Medulla oblongata (tissue), 1 donor: Measurements from ENCODE around the gene PPFIA2.

Experiments used
- DNase-seq: peaks from one replicate; pipeline ENCODE4 v3.0.0-alpha.2; 2015; ENCODE audit errors: extremely low spot score

Gene PPFIA2

DNA sequence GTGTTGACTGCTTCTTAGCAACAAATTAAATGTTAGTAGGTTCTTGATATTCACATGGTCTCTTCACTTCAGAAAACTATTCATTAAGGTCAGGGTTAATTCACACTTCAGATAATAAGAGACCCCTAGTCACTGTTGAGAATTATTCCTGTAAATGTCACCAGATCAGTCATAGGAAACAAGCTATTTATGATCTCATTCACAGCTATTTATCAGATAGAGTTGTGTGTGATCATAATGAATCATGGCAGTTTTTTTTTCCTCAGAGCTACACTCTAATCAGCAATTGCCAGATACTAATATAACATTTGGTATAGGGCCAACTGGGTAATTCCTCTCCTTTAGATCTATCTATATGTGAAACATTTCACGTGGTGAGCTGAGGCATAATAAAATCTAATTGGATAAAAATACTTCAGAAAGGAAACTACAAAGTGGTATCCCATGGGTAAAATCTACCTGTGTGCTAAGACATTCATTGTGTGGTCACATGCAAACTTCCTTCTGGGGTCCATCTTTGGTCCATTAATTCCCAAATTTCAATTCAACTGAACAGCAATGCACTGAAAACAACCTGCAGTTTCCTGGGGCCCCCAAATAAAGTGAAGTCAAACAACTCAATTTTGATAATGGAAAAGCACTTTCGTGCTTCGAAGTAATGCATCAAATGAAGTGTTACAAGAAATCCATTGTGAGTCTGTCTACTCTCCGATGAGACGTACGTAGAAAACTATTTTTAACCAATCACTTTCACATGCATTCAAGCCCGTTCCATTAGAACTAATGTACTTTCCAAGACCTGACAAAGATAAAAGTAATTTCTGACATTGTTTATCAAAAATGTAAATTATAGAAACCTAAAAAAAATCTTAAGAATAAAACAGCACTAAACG, 484.3 kb downstream of the PPFIA2 start:
- DNase-seq = no peak

DNA sequence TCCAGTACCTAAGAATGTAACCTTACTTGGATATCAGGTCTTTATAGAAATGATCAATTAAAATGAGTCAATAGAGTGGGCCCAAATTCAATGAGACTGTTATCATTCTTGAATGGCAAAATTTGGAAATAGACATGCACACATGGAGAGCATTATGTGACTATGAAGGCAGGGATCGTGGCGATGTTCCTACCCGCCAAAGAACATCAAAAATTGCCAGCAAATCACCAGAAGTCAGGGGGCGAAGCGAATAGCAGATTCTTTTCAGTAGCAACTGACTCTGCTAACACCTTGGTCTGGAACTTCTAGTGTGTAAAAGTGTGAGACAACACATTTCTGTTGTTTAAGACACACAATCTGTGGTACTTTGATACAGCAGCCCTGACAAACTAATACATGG, 488.8 kb downstream of the PPFIA2 start:
- no peak for DNase-seq

DNA sequence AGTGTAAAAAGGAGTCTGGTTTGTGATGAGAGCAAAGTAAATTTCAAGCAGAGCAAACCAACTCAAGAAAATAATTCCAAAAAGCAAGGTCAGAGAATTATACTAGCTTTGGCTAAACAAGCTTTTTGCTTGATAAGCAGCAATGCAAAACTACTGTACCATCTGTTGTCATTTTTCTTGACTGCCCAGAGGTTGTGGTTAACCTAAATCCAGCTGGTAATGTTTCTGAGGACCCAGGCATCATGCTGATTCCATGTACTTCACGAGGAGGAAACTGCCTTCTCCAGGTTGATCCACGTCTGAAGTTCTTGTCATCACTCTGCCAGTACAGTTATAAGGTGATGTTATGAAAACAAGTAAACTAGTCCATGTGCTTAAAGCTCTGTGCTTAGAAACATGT, 496.1 kb downstream of the PPFIA2 start:
- no peak for DNase-seq

DNA sequence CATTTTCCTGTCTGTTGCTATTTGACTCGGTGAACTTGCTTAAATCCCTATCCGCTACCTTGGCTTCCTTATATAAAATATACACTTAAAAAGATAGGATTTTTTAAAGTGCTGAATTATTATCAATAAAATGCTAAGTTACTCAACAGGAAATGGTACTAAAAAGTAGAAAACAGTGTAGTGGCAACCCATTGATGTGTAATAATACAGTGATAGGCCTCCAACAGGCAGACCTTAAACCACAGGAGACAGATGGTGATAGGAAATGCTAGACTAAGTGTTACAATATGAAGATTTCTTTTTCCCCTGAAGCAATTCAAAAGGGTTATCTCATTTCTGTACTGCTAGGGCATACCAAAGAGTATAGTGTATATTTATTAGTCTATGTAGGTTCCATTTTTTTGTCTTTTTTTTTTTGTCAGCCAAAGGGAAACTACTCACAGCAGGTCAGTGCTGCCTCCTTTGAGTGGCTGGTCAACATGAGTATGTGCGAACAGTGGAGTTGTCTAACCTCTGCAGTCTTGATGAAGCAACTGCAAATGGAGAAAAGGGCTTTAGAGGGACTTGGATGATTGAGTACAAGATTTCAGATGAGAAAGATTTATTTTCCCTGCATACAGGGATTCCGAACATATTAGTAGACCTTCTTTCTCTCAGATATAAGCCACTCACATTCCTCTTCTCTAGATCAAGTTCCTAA, 497.5 kb downstream of the PPFIA2 start:
- no peak for DNase-seq

DNA sequence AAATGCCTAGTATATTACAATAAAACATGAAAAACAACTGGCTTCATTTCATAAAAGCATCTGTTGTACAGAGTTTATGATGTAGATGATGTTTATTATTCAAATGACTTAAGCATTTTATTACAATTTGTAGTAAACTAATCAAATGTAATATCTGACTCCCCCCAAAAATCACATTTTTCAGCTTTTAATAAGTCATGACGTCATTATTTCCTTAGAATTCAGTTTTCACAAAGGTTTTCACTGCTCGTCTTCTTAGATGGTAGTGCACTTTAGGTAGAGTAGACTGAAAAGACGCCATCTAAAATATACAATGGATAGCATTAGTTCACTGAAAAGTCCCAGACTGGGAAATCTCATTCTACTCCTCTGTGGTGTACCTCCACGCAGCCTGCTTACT, 499.8 kb downstream of the PPFIA2 start:
- no peak for DNase-seq

DNA sequence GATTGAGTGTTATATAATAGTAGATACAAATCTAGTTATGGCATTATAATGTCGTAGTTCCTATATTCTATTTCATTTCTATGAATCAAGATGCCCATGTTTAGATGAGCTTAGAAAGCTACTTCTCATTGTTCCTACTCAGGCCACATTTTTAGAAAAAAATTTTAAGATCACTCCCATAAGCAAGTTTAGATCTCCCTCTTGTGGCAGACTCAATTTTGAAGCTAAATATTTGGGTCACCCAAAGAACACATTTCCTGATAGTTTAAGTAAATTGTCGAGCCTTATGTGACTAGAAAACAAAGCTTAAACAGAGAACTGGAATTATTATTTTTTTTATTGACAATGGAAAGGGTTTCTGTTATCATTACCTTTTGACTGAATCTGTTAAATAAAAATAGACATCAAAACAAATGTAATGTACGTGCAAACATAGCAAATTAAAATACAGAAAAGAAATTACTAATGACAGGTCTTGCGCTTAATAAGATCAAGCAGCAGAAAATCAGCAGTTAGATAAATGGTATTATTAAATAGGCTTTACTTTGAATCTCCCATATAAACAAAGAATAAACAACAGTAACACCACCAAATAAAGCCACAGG, 501.1 kb downstream of the PPFIA2 start:
- peak; percentile 72 for DNase-seq

DNA sequence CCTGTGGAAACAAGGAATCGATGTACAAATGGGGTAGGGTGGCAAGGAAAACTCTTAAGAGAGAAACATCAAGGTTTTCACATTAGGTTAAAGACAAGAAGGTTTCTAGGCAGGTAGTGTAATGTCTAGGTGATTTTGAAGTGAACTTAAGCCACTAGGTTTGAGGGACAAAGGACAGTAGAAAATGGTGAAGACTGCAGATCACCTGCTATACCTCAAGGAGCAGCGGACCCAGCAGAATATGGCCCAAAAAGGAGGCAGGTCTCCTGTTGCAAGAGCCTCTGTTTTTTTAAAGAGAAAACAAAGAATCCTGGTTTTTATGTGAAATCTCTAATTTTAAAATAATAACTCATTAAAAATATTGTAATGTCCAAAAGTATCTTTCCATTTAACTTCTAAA, 503.2 kb downstream of the PPFIA2 start:
- no peak for DNase-seq

DNA sequence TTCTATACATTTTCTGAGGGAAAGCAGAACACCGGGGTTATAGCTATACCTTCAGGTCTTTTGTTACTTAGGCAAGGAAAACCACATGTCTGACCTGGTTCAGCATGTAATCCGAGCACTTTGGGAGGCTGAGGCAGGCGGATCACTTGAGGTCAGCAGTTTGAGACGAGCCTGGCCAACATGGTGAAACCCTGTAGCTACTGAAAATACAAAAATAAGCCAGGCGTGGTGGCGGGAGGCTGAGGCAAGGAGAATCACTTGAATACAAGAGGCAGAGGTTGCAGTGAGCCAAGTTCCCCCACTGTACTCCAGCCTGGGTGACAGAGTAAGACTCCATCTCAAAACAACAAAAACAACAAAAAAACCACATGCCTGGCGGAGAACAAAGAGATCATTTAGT, 503.7 kb downstream of the PPFIA2 start:
- no peak for DNase-seq

DNA sequence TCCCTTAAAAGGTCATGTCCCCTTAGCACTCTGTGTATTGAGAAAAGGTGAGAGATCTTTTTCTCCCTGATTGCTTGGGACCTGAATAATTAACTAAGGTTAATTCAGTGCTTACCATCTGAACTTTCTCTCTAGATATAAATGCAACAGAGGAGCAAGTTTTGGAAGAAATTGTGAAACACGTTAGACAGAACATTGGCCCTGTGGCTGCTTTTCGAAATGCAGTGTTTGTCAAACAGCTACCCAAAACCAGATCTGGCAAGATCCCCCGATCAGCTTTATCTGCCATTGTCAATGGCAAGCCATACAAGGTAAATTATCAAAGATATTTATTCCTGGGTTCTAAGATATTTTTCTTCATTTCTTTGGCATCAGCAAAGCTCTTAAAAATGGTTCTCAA, 505.8 kb downstream of the PPFIA2 start:
- no peak for DNase-seq

DNA sequence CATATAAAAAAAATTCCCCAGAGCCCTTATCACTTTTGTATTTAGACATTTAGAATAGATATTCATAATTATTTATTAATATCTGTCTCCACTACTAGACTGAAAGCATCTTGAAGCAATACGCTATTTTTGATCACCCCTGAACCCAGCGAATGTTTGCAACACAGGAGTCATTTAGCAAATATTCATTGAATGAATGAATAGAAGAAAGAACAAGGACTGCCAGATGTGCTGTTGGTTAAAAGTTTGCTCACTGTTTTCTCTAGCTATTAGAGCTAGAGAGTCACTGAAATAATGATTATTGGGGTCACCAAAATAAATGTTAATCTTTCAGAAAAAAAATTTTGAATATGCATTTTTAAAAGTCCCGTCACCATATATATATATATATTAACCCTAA, 506.9 kb downstream of the PPFIA2 start:
- DNase-seq = no peak

DNA sequence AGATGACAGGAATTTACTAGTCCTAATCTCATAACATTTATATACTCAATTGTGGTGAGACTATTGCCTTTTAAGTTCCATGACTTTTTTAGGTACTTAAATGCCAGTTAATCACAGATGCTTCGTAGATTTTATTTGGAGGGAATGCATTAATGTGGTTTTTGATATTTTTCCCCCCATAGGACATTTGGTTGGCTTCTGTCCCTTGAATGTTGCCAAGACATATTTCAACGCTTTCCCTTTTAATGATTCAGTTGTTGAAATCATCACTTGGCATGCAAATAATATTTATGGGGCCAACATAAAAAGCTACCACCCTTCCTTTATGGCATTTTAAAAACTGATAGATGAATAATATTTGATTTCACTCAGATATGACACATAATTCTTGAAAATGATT, 509.2 kb downstream of the PPFIA2 start:
- DNase-seq = no peak

DNA sequence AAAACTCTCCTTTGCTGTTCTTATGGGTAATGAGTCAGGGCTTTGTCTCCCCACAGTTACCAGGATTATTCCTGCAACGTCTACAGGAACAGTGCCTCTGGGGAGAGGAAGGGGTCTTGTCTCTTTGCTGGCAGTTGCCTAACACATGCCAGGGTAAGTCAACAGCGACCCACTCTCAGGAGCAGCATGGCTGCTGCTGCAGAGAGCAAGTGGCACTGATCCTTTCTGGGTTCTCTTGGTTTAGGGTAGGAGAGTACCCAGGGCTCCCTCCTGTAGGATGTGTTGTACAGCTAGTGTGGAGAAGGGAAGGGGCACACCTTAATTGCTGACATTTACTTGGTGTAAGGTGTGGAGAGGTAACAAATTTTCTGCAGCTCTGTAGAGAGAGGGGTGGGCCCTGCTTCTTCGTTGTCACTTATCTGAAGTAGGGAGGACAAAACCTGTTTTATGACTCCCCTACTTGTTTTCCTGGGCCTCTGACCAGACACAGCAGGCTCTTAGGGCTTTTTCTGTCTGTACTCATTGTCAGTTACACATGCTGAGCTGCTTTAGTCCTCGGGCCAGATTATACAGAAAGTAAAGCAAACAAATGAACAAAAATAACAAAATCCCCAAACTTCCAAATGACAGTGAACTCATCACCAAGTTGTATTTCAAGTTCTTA, 513.1 kb downstream of the PPFIA2 start:
- DNase-seq = peak; percentile 22

DNA sequence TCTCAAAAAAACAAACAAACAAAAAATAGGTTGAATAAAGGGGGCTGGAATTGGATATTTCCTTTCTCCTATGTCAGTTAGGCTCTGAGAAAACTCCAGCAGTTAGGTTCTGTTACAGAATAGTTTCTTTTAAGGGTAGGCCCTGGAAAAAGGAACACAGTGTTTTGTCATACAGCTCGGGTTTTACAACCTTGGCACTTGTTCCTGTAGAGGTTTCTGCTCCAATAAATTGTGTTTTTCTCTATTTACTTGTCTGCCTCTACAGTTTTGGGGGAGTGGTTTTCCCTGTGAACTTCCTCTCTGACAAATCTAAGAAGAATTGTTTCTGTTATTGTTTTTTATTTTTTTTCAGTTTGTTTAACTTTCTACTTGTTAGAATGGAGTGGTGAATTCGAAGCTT, 513.7 kb downstream of the PPFIA2 start:
- DNase-seq = peak; percentile 46

DNA sequence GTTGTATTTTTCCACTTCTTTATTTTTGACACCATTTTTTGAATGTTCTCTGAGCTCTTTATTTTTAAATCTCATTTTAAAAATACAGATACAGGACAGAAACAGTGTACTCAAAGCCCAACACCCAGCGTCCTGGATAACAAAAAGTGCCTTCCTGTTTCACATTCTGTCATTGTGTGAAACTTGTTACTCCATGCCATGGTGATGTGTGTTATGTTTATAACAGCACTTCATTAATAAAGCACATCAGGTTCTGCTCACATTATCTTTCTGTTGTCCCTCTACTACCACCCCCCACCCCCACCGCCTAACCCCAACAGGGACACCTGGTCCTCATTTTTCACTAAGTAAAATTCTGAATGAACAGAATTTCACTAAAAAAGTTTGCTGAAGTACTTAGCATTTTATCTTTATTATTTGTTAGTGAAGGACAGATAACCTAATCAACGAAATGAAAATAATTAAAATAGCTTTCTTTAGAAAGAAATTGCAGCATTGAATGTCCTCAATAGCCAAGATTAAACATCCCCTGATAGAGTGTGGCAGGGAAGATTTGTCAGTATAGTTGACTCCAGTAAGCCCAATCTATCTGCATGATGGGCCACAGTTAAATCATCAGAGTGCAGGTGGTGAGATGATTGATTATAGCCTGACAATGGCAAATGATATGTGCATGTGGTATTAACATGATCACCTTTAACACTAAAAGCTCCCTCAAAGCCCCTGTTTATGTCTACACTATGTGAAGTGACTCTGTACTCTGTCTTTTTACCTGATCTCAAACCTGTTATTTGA, 527.4 kb downstream of the PPFIA2 start:
- no peak for DNase-seq

DNA sequence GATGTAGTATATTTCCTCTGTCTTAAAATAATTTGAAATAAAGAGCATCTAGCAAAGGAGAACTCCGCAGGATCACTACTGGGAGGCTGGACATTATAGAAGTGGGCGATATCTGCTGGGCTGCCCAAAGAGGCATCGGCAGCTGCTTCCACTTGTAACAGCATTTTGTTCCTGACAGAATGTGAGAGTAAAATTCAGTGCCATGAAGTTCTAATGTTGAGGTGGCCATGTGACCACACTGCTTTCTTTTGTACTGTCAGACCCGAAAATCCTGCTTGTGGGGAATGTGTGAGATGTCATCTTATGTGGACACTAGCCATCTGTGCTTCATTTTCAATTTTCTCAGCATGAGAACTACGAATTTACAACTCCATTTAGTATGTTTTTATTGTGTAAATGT, 529.4 kb downstream of the PPFIA2 start:
- DNase-seq = no peak

DNA sequence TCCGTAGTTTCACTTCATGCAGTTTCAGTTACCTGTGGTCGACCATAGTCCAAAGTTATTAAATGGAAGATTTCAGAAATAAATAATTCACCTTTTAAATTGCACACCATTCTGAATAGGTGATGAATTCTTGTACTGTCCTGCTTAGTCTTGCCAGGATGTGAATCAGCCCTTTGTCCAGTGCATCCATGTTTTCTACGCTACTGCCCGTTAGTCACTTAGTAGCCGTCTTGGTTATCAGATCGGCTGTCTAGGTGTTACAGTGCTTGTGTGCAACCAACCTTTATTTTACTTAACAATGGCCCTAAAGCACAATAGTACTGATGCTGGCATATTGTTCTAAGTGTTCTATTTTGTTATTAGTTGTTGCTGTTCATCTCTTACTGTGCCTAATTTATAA, 534.5 kb downstream of the PPFIA2 start:
- DNase-seq = no peak

DNA sequence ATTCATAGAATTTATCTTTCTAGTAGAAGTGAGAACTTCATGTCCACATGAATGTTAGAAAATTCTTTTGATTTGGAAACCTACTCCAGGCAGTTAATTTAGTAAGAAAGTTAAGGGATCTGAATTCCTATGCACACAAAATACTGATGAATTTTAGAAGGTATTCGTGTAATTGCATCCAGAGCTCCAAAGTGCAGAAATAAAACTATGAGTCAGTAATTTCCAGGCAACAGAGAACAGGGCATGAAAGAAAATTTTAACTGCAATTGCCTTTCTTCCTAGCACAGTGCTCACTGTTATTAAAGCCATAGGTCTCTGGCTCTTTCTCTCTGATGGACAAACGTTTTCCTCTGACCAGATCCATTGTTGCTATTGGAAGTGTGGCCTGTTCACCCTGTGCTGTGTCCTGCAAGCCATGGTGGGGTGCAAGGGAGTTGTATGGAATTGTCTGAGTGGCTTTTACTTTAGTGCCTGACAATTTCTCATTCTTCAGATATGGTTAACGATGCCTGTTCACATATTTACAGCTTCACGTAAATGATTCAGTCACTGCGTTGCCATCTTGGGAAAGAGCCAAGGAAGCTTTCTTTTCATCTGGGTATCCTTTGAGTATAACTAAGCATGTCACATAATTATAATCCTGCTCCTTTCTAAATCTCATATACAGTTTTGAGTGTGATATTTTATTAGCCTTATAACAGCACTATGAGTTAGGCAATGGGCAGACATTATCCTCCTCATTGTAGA, 536.1 kb downstream of the PPFIA2 start:
- DNase-seq = no peak

DNA sequence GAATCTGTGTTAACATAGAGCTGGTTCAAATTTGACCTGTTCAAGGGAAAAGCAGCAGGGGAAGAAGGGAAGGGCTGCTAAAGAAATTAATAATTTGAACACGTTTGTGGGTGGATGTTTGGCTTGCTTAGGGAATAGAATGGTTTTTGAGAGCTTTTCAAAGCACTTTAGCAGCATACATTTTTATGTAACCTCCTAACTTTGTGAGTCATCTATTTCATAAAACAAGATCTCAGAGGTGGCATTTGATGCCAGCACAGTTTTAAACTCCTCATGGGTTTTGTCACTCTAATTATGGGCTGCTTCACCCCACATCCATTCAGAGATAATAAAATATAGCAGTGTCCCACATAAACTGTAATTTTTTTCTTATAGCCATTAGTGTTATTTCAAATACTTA, 537.5 kb downstream of the PPFIA2 start:
- no peak for DNase-seq

DNA sequence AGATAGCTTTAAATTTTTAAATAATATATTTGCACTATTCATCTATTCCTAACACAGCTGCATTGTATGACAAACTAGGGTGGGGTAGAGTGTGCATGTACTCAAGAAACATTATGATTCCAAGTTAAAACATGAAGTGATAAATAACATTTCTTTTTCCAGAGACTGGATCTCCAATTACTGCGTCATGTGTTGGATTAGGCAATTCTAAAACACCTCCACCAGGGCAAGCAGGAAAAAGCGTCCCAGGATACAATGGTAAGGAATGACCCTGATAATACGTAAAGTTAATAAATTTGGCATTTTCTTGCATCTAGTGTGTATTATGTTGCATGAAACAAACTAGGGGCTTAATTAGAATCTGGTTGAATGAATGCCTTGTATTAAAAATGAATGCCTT, 542.4 kb downstream of the PPFIA2 start:
- DNase-seq = no peak

DNA sequence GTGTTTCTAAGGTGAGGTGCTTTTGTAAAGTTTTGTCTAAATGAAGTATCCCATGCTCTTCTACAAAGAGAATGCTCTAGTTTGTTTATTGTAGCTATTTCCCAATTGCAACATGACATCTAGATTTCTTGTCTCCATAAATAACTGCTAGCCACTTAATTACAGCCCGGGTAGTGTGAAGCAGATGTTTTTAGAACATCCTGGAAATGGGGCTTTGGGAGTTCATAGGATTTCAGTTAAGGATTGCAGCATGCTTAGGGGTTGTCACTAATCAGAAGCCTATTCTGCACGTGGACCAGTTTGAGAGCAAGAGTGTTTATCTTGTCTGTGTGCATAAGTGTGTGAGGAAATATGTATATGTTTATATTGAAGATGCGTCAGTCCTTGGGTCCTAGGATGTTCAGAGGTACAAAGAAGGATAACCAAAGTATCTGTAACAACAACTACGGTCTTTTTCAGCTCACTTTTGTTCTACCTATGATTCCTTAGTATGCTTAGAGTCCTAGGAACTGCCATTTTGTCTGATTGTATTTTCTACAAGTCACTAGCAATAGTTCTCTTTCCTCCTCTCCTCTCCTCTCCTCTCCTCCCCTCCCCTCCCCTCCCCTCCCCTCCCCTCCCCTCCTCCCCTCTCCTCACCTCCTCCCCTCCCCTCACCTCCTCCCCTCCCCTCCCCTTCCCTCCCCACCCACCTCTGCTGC, 546.0 kb downstream of the PPFIA2 start:
- no peak for DNase-seq
